ENCODE measurements around the gene ZFP36L1.
A peak's percentile ranks its signal among the peaks of the same experiment; 100 is the strongest.
"Not testable (repeated sequence)": the region's sequence is repeated elsewhere in the genome, so short reads cannot be mapped to it uniquely, and the experiment has no call there.

ZFP36L1 gene

GRCh38 chr14:68784226-68784910 is 8.5 kb downstream of the ZFP36L1 start:
- peak; percentile 40 for DNase-seq (ENCODE audit: low spot score)

GRCh38 chr14:68783408-68784225 is 9.2 kb downstream of the ZFP36L1 start:
- no peak for DNase-seq (ENCODE audit: low spot score)

DNA sequence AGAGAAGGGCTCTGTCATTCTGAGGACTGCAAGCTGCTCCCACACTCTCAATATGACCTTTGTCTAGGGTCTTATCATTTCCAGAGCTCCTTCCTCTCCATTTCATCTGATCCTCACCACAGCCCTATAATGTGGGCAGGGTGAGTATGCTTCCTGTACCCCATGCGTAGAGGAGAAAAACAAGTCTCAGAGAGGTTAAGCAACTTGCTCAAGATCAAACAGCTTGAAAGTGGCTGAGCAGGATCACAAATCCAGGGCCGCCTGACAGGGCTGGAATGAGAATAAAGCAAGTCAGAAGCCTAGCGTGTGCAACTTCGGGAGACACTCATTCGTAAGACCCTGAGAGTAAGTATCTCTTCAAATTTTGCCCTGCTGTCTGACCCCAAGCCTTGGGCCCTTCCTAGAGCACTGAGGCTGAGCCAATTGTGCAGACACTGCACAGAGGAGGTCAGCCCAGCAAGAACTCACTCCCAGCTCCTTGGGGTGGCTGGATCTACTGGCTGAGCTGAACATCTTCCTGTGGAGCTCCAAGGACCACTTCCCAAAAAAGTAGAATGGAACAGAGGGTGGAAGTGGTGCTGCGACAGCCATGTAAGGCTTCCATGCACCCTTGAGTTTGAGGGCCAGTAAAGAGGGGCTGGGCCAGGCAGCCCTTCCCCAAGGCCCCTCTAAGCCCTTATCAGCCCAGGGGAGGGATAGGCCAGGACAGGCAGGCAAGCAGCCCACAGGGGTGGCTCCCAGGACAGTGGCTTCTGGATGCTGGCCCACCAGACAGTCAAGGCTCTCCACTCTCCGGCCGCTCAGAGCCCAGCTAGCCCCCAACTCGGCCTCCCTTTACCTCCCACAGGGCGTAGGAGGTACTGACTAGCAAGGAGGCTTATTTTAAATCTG is 10.5 kb downstream of the ZFP36L1 start:
- no peak for DNase-seq (ENCODE audit: low spot score)

GRCh38 chr14:68781161-68782021 is 11.5 kb downstream of the ZFP36L1 start:
- DNase-seq (ENCODE audit: low spot score) = no peak

DNA sequence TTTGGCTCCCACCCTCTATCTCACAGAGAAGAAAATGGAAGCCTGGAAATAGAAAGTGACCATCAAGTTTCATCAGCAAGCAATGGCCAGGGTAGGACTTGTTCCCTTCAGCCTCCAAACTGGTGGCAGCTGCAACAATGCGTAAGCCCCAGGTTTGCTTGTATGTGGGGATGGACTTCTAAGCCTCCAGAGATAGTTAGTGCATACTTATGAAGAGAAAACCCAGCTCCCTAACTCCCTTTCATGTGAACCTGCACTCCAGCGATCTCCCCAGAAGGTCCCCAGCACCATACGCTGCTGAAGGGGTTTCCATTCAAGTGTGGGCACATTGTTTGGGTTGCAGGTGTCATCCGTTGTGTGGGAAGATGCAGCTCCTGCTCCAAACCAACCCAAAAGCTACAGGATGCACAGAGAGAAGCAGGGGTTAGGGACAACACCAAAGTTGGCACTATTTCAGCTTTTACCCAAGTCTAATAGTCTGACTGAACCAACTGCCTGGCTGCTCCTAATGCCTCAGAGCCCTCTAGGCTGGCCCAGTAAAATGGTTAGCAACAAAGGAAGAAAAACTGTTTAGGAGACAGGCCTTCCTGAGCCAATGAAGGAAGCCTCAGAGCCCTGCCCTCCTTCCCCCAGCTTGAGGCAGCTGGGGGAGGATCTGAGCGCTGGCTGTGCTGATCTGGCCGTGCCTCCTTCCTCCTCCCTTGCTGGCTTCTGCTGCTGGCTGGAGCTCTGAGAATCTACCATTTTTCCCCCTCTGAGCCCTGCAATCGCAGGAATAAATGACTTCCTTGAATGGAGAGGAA is 12.3 kb downstream of the ZFP36L1 start:
- peak; percentile 59 for DNase-seq (ENCODE audit: low spot score)

- DNase-seq (ENCODE audit: low spot score) = peak; percentile 34
Observed at GRCh38 chr14:68779761-68780323, 13.0 kb downstream of the ZFP36L1 start.

GRCh38 chr14:68777644-68778043 is 15.2 kb downstream of the ZFP36L1 start:
- no peak for DNase-seq (ENCODE audit: low spot score)

- DNase-seq (ENCODE audit: low spot score) = peak; percentile 32
Observed at GRCh38 chr14:68775614-68776126, 17.2 kb downstream of the ZFP36L1 start.

GRCh38 chr14:68774771-68775613 is 17.9 kb downstream of the ZFP36L1 start:
- peak; percentile 31 for DNase-seq (ENCODE audit: low spot score)

DNA sequence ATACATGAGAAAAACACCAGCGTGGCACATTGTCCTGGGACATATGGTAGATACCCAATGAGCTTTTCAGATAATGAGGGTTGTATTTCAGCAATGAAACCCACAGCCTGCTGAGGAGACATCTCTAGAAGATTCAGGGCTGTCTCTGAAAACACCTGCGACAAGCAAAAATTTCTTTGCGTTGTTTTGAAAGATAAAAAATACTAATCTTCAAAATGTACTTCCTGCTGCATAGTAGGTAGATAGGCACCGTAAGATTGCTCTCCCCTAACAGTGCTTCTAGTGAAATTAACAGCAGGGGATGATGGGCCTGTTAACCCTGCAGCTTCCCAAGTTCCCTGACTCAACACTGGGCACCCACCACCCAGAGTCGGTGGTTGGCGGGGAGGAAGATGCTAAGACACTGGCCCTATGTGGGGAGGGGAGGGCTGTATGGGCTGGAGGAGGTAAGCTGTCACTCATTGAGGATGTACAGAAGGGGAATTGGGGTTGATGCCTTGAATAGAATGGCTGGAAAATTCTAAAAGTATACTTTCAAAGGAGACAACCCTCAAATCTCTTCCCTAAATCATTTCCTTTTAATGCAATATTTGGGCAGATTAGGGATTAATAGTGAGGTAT is 20.0 kb downstream of the ZFP36L1 start:
- DNase-seq (ENCODE audit: low spot score) = no peak

DNA sequence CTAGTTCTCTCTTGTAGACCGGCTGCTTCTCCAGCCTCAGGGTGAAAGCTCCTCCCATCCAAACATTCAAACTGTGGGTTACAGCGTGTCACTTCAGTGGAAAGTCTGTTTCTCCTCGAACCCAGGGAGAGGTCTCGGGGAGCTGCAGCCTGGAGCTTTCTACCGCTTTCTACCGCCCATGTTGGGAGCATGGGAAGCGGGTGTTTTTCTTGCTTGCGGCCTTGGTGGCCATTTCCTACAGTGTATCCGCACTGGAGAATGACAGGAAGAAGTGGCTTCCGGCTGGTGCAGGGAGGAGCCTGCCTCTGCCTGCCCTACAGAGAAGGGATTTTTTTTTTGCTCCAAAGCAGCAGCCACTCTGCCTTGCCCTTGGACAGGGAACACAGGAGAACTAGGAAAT is 21.2 kb downstream of the ZFP36L1 start:
- no peak for DNase-seq (ENCODE audit: low spot score)

- no peak for DNase-seq (ENCODE audit: low spot score)
Observed at GRCh38 chr14:68770553-68771286, 22.1 kb downstream of the ZFP36L1 start.

DNA sequence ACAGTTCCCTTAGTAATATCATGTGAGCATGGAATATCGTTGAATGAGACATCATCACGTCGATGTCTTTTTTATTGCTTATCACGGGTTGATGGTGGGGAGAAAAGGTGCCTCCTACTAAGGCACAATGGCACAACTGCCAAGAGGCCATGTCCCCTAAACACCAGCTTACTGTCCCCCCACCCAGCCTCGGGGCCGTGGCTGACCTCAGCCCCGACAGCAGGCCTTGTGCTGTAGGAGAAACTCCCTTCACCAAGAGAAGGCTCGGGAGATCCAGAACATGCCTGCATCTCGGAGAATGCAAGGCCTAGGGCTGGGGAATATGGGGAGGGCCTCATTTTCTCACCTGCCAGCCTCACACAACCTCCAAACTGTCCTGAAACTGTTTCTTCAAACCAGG is 22.8 kb downstream of the ZFP36L1 start:
- no peak for DNase-seq (ENCODE audit: low spot score)

- DNase-seq (ENCODE audit: low spot score) = no peak
Observed at GRCh38 chr14:68768316-68768715, 24.6 kb downstream of the ZFP36L1 start.

GRCh38 chr14:68767248-68767645 is 25.6 kb downstream of the ZFP36L1 start:
- no peak for DNase-seq (ENCODE audit: low spot score)

- DNase-seq (ENCODE audit: low spot score) = no peak
Observed at GRCh38 chr14:68766299-68767247, 26.3 kb downstream of the ZFP36L1 start.

DNA sequence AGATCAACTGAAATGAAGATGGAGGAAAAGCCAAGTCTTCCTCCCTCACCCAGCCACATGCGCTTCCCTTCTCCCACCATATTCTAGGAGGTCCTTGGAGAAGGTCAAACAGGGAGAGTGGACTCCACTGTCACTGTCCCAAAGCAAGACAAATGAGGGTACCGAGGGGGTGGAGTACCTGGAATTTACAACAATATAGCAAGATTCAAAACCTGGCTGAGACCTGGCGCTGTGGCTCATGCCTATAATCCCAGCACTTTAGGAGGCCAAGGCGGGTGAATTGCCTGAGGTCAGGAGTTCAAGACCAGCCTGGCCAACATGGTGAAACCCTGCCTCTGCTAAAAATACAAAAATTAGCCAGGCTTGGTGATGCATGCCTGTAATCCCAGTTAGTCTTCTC is 29.0 kb downstream of the ZFP36L1 start:
- not testable (repeated sequence) for DNase-seq (ENCODE audit: low spot score)

Measured in ecto neural progenitor cell (in vitro differentiated cells).